ENCODE measurements around the gene UBR4.
"Not testable (repeated sequence)": the region's sequence is repeated elsewhere in the genome, so short reads cannot be mapped to it uniquely, and the experiment has no call there.

The UBR4 gene

DNA sequence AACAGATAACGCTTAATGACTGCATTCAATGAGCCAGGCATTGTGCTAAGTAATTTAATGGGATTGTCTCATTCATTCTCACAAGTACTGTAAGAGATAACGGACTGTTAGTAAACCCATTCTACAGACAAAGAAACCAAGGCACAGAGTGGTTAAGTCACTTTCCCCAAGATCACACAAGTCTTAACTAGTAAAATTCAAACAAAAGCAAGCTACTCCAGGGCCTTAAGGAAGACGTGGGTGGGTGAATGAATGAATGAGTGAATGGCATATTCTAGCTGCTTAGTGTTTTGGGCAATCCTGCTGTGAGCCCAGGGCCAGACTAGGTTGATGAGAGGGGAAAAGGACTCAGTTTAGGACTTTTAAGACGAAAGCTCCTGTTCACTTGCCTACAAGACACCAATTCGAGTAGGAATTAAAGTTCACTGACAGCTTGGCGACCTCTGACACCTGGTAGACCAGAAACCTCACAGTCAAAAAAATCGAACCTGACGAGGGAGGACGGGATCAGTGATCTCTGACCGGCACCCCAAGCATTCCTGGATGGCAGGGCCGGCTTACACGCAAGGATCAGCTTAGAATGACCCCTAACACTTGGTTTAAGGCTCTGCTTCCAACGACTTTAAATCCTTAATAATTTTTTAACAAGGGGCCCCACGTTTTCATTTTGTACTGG is 40.7 kb upstream of the UBR4 start:
- DNase-seq (ENCODE audit: low read depth): no peak
- H3K4me3 ChIP-seq (ENCODE audit: low read depth, low read length): peak overlapping the region; percentile 85
- TF ChIP-seq CTCF (IDR thresholded peaks at IDR 0.05; ENCODE audit: insufficient read depth, low read depth, low read length, missing control alignments): no peak

DNA sequence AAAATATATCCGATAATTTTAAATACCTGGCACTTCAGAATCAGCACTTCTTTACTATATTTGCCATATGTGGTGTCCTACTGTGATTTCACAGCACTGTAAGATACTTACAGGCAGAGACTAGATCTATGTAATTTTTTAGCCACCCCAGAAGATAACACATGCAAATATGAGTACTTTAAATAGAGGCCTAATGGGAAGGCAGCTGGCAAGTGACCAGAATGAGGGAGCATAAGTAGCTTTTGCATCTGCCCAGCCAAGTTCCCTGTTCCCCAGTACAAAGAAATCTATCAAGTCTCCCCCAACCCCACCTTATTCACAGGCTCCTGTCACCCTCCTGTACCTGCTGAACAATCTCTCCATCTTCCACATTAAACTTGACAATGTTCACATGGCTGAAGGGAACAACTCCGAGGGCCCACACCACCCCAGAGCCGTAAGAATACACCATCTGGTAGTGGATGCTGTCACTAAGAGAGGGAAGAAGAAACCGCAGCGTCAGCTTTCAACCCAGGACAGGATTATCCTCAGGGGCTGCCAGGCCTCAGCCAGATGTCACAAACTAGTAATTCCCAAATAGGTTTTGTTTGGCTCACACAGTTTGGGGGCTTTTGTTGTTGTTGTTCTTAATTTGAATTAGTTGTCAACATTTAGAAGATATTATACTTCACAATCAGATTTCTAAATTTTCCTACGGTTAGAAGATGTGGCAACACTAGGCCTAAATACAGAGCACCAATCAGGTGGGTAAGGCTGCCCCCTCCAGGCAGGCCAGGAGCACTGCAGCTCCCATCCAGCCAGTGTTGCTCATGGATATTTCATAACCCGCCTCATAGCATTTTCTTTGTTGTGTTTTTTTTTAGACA is 30.8 kb upstream of the UBR4 start:
- DNase-seq (ENCODE audit: low read depth): peak; percentile 63
- H3K4me3 ChIP-seq (ENCODE audit: low read depth, low read length): no peak overlapping the region

GRCh38 chr1:19239876-19240275 is 29.8 kb upstream of the UBR4 start:
- no peak for TF ChIP-seq CTCF (IDR thresholded peaks at IDR 0.05; ENCODE audit: insufficient read depth, low read depth, low read length, missing control alignments)
- no peak overlapping the region for H3K4me3 ChIP-seq (ENCODE audit: low read depth, low read length)

More for the DNA sequence above, 30.8 kb upstream of the UBR4 start:
- TF ChIP-seq CTCF (IDR thresholded peaks at IDR 0.05; ENCODE audit: insufficient read depth, low read depth, low read length, missing control alignments): peak; percentile 94

DNA sequence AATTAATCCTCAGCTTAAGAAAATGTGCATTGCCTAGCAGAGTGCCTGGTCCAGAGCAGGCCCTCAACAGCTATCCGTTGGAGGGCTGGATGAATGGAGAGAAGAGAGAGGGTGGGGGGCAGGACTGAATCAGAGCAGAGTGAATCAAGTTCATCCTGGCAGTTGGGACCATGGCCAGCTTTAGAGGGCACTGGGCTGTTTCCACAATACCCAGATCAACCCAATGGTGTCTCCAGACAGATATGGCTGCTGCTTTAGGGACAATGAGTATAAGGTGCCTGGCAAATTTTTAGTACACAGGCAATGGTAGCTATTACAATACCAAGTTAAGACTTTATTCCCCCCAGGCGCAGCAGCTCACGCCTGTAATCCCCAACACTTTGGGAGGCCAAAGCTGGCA is 24.2 kb upstream of the UBR4 start:
- TF ChIP-seq CTCF (IDR thresholded peaks at IDR 0.05; ENCODE audit: insufficient read depth, low read depth, low read length, missing control alignments): no peak
- no peak overlapping the region for H3K4me3 ChIP-seq (ENCODE audit: low read depth, low read length)
- DNase-seq (ENCODE audit: low read depth): no peak

More at GRCh38 chr1:19239876-19240275, 29.8 kb upstream of the UBR4 start:
- no peak for DNase-seq (ENCODE audit: low read depth)

DNA sequence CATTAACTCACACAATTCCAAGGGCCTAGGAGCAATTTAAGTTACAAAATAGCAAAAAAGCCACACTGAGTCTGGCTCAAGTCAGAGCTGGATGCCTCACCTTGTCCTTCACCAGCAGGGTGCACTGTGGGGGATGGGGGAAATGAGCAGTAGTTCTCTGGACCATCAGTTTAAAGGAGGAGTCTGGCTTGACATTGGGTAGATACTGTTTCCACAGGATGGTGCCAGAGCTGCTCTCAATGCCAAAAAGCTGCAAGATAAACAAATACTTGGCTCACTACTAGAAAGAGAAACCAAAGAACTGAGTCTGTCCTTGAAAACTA is 22.4 kb upstream of the UBR4 start:
- no peak for DNase-seq (ENCODE audit: low read depth)
- no peak for TF ChIP-seq CTCF (IDR thresholded peaks at IDR 0.05; ENCODE audit: insufficient read depth, low read depth, low read length, missing control alignments)
- no peak overlapping the region for H3K4me3 ChIP-seq (ENCODE audit: low read depth, low read length)

GRCh38 chr1:19231736-19232523 is 21.9 kb upstream of the UBR4 start:
- not testable (repeated sequence) for H3K4me3 ChIP-seq (ENCODE audit: low read depth, low read length)

DNA sequence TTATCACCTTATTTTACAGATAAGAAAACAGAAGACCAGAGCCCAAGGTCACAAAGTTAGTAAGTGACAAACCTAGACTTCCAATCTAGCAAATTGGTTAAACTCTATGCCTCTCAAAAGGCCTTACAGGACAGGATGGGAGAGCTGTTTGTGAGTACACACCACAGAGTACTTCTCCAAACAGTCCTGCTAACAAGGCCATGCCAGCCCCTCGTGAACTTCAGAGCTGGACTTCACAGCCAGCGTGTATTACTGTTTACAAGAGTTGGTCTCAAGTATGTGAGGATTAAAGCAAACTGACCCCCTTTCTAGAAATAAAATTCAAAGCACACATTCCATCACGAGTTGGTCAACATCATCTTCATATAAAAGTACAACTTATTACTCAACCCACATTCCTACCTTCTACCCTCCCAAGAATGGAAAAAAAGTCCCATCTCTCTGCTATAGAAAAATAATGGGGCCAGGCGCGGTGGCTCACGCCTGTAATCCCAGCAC is 19.8 kb upstream of the UBR4 start:
- no peak for DNase-seq (ENCODE audit: low read depth)

More at GRCh38 chr1:19231736-19232523, 21.9 kb upstream of the UBR4 start:
- DNase-seq (ENCODE audit: low read depth): not testable (repeated sequence)

More for the DNA sequence above, 19.8 kb upstream of the UBR4 start:
- TF ChIP-seq CTCF (IDR thresholded peaks at IDR 0.05; ENCODE audit: insufficient read depth, low read depth, low read length, missing control alignments): no peak
- no peak overlapping the region for H3K4me3 ChIP-seq (ENCODE audit: low read depth, low read length)

Measured in GM12865 (cell line).